Measurements from ENCODE around the gene TENM3.

Gene TENM3

DNA sequence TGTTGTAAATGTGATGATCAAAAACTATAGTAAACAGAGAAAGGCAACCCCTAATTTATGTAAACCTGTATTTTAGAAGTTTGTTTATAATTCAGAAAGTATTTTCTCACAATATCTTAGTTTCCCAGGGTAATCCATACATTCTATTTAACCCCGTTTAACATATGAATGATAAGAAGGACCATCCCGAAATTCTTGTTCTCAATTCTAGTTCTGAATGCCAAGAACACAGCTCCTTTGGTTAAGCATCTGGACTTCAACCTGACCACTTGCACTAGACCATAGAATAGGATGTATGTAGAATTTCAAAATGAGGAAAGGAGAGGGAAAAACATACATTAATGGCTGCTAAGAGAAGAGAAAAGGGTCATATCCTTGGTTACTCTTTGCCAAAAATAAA is 227.0 kb downstream of the TENM3 start:
- no peak for DNase-seq

GRCh38 chr4:182475539-182475938 is 232.3 kb downstream of the TENM3 start:
- no peak for DNase-seq

GRCh38 chr4:182478475-182478874 is 235.3 kb downstream of the TENM3 start:
- peak; percentile 61 for DNase-seq

DNA sequence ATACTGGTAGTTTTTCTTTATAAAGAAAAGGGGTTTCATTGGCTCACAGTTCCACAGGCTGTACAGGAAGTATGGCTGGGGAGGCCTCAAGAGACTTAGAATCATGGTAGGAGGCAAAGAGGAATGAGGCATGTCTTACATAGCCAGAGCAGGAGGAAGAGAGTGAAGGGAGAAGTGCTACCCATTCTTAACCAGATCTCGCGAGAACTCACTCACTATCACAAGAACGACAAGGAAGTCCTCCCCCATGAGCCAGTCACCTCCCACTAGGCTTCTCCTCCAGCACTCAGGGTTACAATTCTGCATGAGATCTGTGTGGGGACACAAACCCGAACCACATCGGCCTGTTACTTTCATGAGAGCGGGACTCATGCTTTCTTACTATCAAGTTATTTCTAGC is 240.5 kb downstream of the TENM3 start:
- no peak for DNase-seq

- DNase-seq, result no peak
Measured at GRCh38 chr4:182486881-182487280, 243.7 kb downstream of the TENM3 start.

DNA sequence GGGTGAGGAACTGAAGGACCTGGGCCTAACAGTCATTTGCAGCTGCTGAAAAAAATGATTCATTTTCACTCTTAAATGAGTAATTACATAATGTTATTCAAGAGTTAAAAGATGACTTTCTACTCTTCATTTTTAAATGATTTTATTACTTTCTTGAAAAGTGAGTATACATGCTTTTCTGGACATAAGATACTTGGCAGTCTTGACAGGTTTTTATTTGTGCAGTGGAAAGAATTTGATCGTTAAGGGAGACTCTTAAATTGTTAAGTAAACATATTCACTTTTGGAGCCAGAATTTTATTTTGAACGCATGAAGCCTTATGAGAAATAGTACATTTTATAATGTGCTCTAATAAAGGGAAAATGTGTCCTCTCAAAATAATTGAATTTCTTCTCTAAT is 245.7 kb downstream of the TENM3 start:
- no peak for DNase-seq

GRCh38 chr4:182489607-182490006 is 246.4 kb downstream of the TENM3 start:
- DNase-seq, result no peak

DNA sequence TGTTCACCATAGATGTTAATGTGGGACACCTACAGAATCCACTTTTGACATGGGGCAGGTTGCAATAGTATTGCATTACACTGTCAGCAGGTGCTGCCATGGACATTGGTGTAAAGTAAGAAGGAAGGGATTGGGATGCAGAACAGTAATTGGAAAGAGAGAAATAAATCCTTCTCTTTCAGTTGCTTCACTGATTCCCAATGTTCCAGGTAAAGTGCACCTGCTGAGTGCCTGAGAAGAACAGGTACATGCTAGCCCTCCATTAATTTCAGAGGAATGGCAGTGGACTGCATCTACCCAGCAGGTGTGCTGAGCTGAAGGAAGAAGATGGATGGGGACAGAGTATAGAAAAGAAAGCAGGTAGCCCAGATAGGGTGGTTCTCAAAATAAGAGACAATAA is 248.5 kb downstream of the TENM3 start:
- DNase-seq, result no peak

DNA sequence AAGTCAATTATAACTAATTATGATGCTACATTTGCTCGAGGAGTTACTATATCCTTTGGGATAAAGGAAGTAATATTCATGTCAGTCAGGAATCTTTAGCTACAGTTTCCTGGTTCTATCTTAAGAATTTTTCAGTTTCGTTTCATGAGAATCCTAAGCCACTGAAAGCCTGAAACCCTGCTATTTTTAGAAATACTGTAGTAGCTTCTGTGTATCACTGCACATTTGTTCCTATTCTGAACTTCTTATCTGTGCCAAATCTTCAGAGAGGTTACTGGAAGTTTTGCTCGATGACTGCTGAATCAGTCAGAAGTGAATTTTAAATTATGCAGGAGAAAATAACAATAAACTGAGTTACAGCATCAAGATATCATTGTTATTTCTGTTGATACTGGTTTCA is 249.2 kb downstream of the TENM3 start:
- DNase-seq, result no peak

DNA sequence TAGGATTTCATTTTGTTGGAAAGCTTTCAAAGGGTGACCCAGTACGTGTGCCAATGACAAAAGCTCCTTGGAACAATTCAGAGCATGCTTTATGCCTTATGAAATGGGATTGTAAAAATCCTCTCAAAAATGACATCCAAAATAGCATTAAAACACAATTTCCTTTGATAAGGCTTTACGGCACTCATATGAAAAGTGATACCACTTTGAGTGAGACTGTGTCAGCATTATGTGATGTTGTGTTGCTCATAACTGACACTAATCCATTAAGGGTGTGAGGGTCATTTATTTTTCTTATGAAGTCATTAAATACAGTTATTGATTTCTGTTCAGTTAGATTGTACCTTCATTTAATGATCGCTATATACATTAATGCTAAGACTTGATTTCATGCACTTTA is 250.2 kb downstream of the TENM3 start:
- DNase-seq, result no peak

DNA sequence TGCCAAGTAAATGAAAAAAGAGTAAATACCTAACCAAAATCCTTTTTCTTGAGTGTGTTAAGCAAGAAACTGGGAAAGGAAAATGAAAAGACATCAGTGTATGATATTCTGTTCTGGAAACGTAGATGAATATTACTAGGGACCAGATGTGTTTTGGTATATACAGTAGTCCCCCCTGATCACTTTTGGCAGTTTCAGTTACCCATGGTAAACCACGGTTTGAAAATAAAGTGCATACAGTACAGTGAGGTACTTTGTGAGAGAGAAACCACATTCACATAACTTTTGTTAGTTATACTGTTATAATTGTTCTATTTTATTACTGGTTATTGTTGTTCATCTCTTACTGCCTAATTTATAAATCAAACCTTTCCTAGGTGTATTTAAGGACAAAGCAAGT is 250.9 kb downstream of the TENM3 start:
- DNase-seq, result no peak

GRCh38 chr4:182495031-182495430 is 251.8 kb downstream of the TENM3 start:
- no peak for DNase-seq

DNA sequence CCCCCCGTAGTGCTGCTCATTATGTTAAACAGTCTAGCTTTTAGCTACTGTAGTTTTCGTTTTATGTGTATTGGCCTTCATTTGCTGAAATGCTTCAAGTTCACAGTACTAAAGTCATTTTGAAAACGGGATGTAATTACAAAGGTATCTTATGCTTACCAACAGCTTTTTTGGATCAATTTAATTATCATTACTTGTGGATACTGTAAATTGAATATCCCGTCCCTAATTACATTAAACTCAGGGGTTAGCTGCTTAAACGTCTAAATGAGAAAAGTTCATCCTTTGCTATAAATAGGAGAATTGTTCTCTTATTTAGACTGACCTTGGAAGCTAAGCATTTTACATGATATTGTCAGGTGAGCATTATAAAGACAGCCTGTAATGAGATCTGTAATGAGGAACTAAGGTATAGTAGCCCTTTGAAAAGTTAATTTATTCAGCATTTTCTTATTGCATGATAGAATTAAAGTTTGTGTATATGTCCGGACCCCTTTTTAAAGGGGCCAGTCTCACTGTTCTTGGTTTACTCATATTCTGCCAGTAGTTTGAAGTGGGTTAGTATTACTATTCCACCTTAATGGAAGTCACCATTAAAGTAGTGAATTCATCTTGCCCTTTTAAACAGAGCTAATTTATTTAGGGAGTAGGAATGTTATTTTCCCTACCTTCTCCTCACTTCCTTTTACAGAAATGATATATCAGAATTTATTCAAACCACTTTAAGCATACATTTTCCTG is 252.6 kb downstream of the TENM3 start:
- DNase-seq, result no peak

- no peak for DNase-seq
Measured at GRCh38 chr4:182496408-182496807, 253.2 kb downstream of the TENM3 start.

GRCh38 chr4:182502064-182502463 is 258.9 kb downstream of the TENM3 start:
- DNase-seq, result no peak

- no peak for DNase-seq
Measured at GRCh38 chr4:182504463-182504862, 261.3 kb downstream of the TENM3 start.

- DNase-seq, result no peak
Measured at GRCh38 chr4:182507805-182508204, 264.6 kb downstream of the TENM3 start.

DNA sequence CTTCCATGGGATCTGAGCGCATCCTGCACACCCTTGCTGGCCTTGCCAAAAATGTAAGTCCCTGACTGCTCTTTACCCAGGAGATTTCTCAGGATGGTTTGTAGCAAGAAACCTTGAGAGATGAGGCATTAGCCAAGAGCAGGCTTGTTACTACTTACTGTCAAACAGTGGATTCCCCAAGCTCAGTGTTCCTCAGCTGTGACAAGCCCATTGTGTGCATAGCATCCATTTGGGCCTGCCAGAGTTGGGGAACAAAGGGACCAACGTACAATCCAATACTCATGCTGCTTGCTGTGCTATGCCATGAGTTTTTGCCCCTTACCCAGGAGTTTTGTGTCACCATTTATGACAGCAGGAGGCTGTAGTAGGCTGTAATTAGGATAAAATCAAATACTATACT is 267.6 kb downstream of the TENM3 start:
- DNase-seq, result no peak

DNA sequence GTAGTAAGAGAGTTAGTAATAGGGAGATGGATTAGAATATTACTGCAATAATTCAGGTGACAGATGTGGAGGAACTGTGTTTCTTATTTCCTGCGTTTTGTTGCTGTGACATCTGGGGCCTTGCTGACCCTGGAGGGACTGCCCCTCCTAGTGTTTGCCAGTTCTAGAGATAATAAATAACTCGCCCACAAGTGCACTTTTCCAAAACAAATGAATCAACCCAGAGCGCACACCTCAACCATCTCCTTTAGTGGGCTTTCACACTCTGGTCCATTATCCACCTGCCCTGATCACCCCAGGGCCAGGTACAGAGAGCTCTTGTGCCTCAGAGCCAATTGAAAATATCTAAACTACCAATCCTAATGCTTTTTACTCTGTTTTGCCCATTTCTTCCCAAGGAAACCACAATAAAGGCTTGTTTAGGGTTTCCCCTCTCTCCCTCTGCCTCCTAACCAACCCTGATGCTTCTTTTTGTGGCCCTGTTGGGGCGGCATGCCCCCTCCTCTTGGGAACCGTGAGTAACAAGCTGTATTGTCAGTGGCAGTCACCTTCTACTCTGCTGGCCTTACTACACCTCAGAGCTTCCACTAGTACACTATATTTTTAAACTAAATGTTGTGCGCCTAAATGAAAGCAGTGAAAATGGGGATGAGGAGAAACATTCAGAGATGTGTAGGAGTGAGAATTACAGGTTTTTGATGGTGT is 270.5 kb downstream of the TENM3 start:
- no peak for DNase-seq

DNA sequence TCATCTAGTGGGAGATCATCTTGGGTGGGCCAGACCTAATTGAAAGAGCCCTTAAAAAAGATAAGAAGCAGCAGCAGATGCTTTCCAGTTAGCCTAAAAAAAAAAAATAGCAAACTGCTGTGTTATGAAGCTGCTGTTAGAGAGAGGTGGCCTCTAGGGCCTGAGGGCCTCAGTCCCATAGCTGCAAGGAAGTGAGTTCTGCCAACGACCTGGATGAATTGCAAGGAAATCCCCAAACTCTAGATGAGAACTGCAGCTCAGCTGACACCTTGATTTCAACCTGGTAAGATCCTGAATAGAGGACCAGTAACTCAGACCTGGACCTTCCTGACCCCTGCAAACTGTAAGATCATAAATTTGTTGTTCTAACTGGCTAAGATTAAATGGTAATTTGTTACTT is 275.2 kb downstream of the TENM3 start:
- no peak for DNase-seq

- DNase-seq, result no peak
Measured at GRCh38 chr4:182519528-182519927, 276.3 kb downstream of the TENM3 start.

DNA sequence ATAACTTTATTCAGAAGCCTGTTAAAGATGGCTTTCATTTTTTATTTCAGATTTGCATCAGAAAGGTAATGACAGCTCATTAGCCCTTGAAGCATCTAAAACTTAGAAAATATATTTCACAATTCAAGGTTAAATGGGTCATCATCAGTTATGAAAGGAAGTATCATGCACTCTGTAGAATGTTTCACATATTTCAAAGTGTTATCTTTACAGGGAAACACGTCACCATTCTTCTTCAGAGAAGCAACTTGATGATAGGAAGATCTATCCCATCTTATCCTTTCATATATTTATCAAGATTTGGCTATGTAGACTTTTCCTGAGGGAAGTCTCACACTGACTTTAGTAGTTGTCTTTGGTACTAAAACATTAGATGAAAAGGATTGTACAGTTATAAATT is 277.8 kb downstream of the TENM3 start:
- no peak for DNase-seq

- DNase-seq, result no peak
Measured at GRCh38 chr4:182528819-182529218, 285.6 kb downstream of the TENM3 start.

- no peak for DNase-seq
Measured at GRCh38 chr4:182530451-182530850, 287.2 kb downstream of the TENM3 start.
